ENCODE results near the gene BIRC6. TPM values are rescaled to one million over a fixed set of nuclear protein-coding genes. Genes with fewer than 3 reads are reported as not detected.

Gene BIRC6
- total and polyA plus RNA-seq, 2 of the 8 experiments (the other 6 are each of a cell fraction or from before 2014, with no cell fraction given): 32.5 to 69.5 TPM

DNA sequence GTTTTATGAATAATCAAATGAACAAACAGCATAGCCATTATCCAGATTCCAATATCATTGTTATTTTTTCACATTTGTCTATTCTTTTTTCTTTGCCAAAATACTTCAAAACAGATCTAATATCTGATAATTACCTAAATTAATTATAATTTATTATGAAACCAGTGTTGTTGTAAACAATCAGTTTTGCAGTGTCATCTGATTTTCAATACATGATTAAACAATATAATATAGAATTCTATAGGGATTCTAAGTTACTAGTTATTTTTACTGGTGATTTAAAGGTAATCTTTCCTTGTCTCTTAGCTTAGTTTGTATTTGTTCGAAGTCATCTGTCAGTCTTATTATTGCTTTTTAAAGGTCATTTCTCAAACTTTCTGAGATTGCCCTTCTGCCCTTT, 101.0 kb downstream of the BIRC6 start:
- H2BK5ac ChIP-seq (ENCODE audit: low read depth, low read length): no peak overlapping the region
- H3K4ac ChIP-seq (replicated peaks; ENCODE audit: insufficient read length, low read depth, low read length): no peak overlapping the region
- H2AFZ ChIP-seq (ENCODE audit: low read length): no peak overlapping the region
- no peak for TF ChIP-seq JUN (IDR thresholded peaks at IDR 0.05; ENCODE audit: low read depth, low read length)
- TF ChIP-seq, protein P1, sequence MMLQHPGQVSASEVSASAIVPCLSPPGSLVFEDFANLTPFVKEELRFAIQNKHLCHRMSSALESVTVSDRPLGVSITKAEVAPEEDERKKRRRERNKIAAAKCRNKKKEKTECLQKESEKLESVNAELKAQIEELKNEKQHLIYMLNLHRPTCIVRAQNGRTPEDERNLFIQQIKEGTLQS (IDR thresholded peaks at IDR 0.05; ENCODE audit: insufficient read depth, low read depth, low read length): no peak
- no peak for TF ChIP-seq KDM4A (IDR thresholded peaks at IDR 0.05; ENCODE audit: low read depth, low read length, severe bottlenecking)
- no peak for TF ChIP-seq SAP30 (IDR thresholded peaks at IDR 0.05; ENCODE audit: insufficient read depth, insufficient replicate concordance, low read length)
- no peak for TF ChIP-seq KDM5A (IDR thresholded peaks at IDR 0.05; ENCODE audit: low read length)
- TF ChIP-seq, protein P2, sequence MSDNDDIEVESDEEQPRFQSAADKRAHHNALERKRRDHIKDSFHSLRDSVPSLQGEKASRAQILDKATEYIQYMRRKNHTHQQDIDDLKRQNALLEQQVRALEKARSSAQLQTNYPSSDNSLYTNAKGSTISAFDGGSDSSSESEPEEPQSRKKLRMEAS (IDR thresholded peaks at IDR 0.05): no peak
- no peak for TF ChIP-seq MAFK (IDR thresholded peaks at IDR 0.05; ENCODE audit: low read depth, low read length)
- no peak overlapping the region for H2BK20ac ChIP-seq (ENCODE audit: low read length)
- no peaks in the 10 kb centered on the region for H3K27me3 ChIP-seq (replicated peaks in 1 of 4; ENCODE audit: control insufficient read depth in 3 of 4, extremely low read depth in 1 of 4, insufficient read depth in 3 of 4, low read length in 3 of 4)
- no peak overlapping the region for H2BK15ac ChIP-seq (ENCODE audit: low read length)
- peaks cover 1 to 2% of the 10 kb centered on the region in 2 experiments for H4K20me1 ChIP-seq (replicated peaks in 1 of 2; ENCODE audit: control insufficient read depth in 1 of 2, insufficient read depth in 2 of 2, low read length in 2 of 2)
- no peak for FAIRE-seq
- DNase-seq (ENCODE audit: low read depth in 1 of 2, low spot score in 2 of 2): no peak
- no peaks in the 10 kb centered on the region; the same call in 1 of the 2 replicates for H3K79me1 ChIP-seq (ENCODE audit: low read depth, low read length)
- H3K23me2 ChIP-seq (ENCODE audit: low read depth, low read length): no peaks in the 10 kb centered on the region
- no peak overlapping the region for H4K8ac ChIP-seq (ENCODE audit: extremely low read depth, insufficient read depth, low read length)
- no peak overlapping the region for H3K4me3 ChIP-seq (ENCODE audit: extremely low read depth in 1 of 4, insufficient read depth in 2 of 4, low read depth in 3 of 4, low read length in 4 of 4)
- no peak overlapping the region for H3K14ac ChIP-seq (ENCODE audit: insufficient read length)
- ChIA-PET POLR2A (ENCODE audit: partially characterized antibody) (interaction anchor here (0.7 kb wide), 1 partner anchor 59 kb away, joined by 3 read pairs; no protein-coding TSS in a partner anchor), CTCF (ENCODE audit: partially characterized antibody) (no interaction called here)
- no peaks in the 10 kb centered on the region for H3K4me1 ChIP-seq (replicated peaks in 1 of 4; ENCODE audit: control insufficient read depth in 3 of 4, insufficient read depth in 4 of 4, low read length in 3 of 4)
- H3K56ac ChIP-seq (replicated peaks; ENCODE audit: insufficient read length, low read depth, low read length): no peak overlapping the region
- no peak overlapping the region for H3K23ac ChIP-seq (ENCODE audit: insufficient read length)
- H3K79me2 ChIP-seq (ENCODE audit: control insufficient read depth in 1 of 2, insufficient read depth in 2 of 2, low read length in 2 of 2): peaks cover 0 to 8% of the 10 kb centered on the region in 2 experiments; a peak in 1 of 4 replicates
- no peak overlapping the region for H4K91ac ChIP-seq (replicated peaks; ENCODE audit: insufficient read length, low read length)
- H2BK12ac ChIP-seq (ENCODE audit: low read depth, low read length): no peak overlapping the region
- H2BK120ac ChIP-seq (replicated peaks; ENCODE audit: low read depth, low read length): no peak overlapping the region
- no peak overlapping the region for H3K9ac ChIP-seq (replicated peaks in 1 of 4; ENCODE audit: extremely low read depth in 1 of 4, low read depth in 3 of 4, low read length in 3 of 4)
- H3K9me3 ChIP-seq (ENCODE audit: insufficient read depth in 2 of 2, low read depth in 1 of 2, low read length in 1 of 2): no peaks in the 10 kb centered on the region
- H2AK5ac ChIP-seq (ENCODE audit: low read depth, low read length): no peak overlapping the region
- H3K18ac ChIP-seq (ENCODE audit: extremely low read depth, low read length): no peak overlapping the region
- no peak overlapping the region for H3K27ac ChIP-seq (ENCODE audit: low read depth, low read length)
- no peaks in the 10 kb centered on the region; a peak in 1 of 8 replicates for H3K36me3 ChIP-seq (ENCODE audit: control insufficient read depth in 2 of 4, insufficient read depth in 4 of 4, low read length in 3 of 4)
- 100% methylated on average over 1 of the region's 1 CpG; no CpG with 5 or more reads in 1 of the 2 experiments for WGBS, 2 experiments (ENCODE audit: extremely low coverage in 1 of 2, insufficient coverage in 1 of 2, insufficient read length in 1 of 2, insufficient replicate concordance in 2 of 2, low coverage in 1 of 2, low lambda C conversion rate in 2 of 2, missing lambda C conversion rate in 1 of 2)
- no peak overlapping the region for H4K5ac ChIP-seq (ENCODE audit: insufficient read length, low read depth, low read length)
- no peak overlapping the region for H3K4me2 ChIP-seq (ENCODE audit: insufficient read depth in 1 of 2, low read depth in 2 of 2, low read length in 2 of 2)

Data from H1 (cell line).